Neural progenitor cell (in vitro differentiated cells): Measurements from ENCODE around the gene FOXN3. TPM values are rescaled to one million over a fixed set of nuclear protein-coding genes. Genes with fewer than 3 reads are reported as not detected.

ENCODE experiments used
- DNase-seq: peaks from one replicate; pipeline ENCODE4 v3.0.0-alpha.2; 2016; ENCODE audit warnings: low spot score
- H2AFZ ChIP-seq: fragments of 200-600 bp; sonication (generic); replicated peaks from 2 replicates; pipeline ENCODE4 v1.6.1; 2016; ENCODE audit warnings: antibody characterized with exemption
- H3F3A ChIP-seq: fragments of 200-600 bp; sonication (generic); 2 replicates; pipeline ENCODE4 v1.6.1; 2016; ENCODE audit warnings: antibody characterized with exemption, low read depth
- H3K27ac ChIP-seq: fragments of 200-600 bp; sonication (generic); 2 replicates; pipeline ENCODE4 v1.5.1; 2016; ENCODE audit warnings: mild to moderate bottlenecking
- H3K27me3 ChIP-seq: fragments of 200-600 bp; sonication (generic); 2 replicates; pipeline ENCODE4 v1.6.1; 2016; ENCODE audit warnings: mild to moderate bottlenecking, moderate library complexity
- H3K36me3 ChIP-seq: fragments of 200-600 bp; sonication (generic); 2 replicates; pipeline ENCODE4 v1.5.1; 2016
- H3K4me1 ChIP-seq: fragments of 200-600 bp; sonication (generic); 2 replicates; pipeline ENCODE4 v1.6.1; 2016; ENCODE audit warnings: mixed run types
- H3K4me2 ChIP-seq: fragments of 200-600 bp; sonication (generic); 2 replicates; pipeline ENCODE4 v1.6.1; 2016
- H3K4me3 ChIP-seq: fragments of 200-600 bp; sonication (generic); 2 replicates; pipeline ENCODE4 v1.5.1; 2016
- H3K79me2 ChIP-seq: fragments of 200-600 bp; sonication (generic); 2 replicates; pipeline ENCODE4 v1.6.1; 2016; ENCODE audit warnings: low read depth
- H3K9ac ChIP-seq: fragments of 200-600 bp; sonication (generic); 2 replicates; pipeline ENCODE4 v1.6.1; 2016
- H3K9me3 ChIP-seq: fragments of 200-600 bp; sonication (generic); 2 replicates; pipeline ENCODE4 v1.5.1; 2016; ENCODE audit warnings: low read depth
- H4K20me1 ChIP-seq: fragments of 200-600 bp; sonication (generic); 2 replicates; pipeline ENCODE4 v1.6.1; 2016; ENCODE audit warnings: low read depth
- H3K27ac Mint-ChIP-seq: 3 replicates; pipeline ENCODE4 v1.8.0; 2021; ENCODE audit warnings: mixed read lengths
- H3K27me3 Mint-ChIP-seq: 2 replicates; pipeline ENCODE4 v1.8.0; 2022; ENCODE audit warnings: low read depth, mild to moderate bottlenecking, inconsistent platforms, moderate library complexity, mixed read lengths; ENCODE audit not compliant: insufficient read depth
- H3K36me3 Mint-ChIP-seq: 3 replicates; pipeline ENCODE4 v1.8.0; 2021; ENCODE audit warnings: mixed read lengths
- H3K4me1 Mint-ChIP-seq: 3 replicates; pipeline ENCODE4 v1.8.0; 2021; ENCODE audit warnings: mixed read lengths
- H3K4me3 Mint-ChIP-seq: 3 replicates; pipeline ENCODE4 v1.8.0; 2021; ENCODE audit warnings: mild to moderate bottlenecking, moderate library complexity, mixed read lengths
- H3K9me3 Mint-ChIP-seq: 3 replicates; pipeline ENCODE4 v1.8.0; 2020; ENCODE audit warnings: mixed read lengths
- EZH2 ChIP-seq: fragments of 200-600 bp; sonication (generic); IDR thresholded peaks from 2 replicates; pipeline ENCODE4 v1.6.1; 2017; ENCODE audit warnings: antibody characterized with exemption, mild to moderate bottlenecking, moderate library complexity
- EZH2phosphoT487 ChIP-seq: fragments of 200-600 bp; sonication (generic); IDR thresholded peaks from 2 replicates; pipeline ENCODE4 v1.6.1; 2017; ENCODE audit warnings: antibody characterized with exemption
- total RNA-seq: library from RNA; depleted of rRNA; stranded (reverse); fragments of >200 nt; gene quantifications from 2 replicates; pipeline ENCODE4 v1.2.3, GENCODE V29; 2015; ENCODE audit warnings: low replicate concordance
- TF ChIP-seq, protein P1 (sequence below): fragments of 200-600 bp; sonication (generic); IDR thresholded peaks from 2 replicates; pipeline ENCODE4 v1.5.1; 2017; ENCODE audit warnings: antibody characterized with exemption, mild to moderate bottlenecking

Gene FOXN3
- total RNA-seq, 1 donor from 2014 or later = 39.5 TPM

GRCh38 chr14:89352976-89353765 lies 63.9 kb downstream of the FOXN3 start:
- Histone ChIP-seq H4K20me1 (peaks cover 8% of the 10 kb centered on the region), H3K79me2 (peaks cover 63% of the 10 kb centered on the region), H3K36me3 (no peaks in the 10 kb centered on the region), H3K9ac (no peak overlapping the region), H3K27ac (peak overlapping the region; percentile 92), H3K9me3 (no peaks in the 10 kb centered on the region), H3K4me2 (peak overlapping the region; percentile 50), H3F3A (peaks cover 42% of the 10 kb centered on the region), H3K27me3 (no peaks in the 10 kb centered on the region), H3K4me1 (peaks cover 45% of the 10 kb centered on the region), H2AFZ (no peak overlapping the region), H3K4me3 (no peak overlapping the region)
- peak overlapping the region; percentile 81 for H3K27ac Mint-ChIP-seq
- TF ChIP-seq EZH2 = no peak
- no peak for TF ChIP-seq EZH2phosphoT487
- TF ChIP-seq, protein P1, sequence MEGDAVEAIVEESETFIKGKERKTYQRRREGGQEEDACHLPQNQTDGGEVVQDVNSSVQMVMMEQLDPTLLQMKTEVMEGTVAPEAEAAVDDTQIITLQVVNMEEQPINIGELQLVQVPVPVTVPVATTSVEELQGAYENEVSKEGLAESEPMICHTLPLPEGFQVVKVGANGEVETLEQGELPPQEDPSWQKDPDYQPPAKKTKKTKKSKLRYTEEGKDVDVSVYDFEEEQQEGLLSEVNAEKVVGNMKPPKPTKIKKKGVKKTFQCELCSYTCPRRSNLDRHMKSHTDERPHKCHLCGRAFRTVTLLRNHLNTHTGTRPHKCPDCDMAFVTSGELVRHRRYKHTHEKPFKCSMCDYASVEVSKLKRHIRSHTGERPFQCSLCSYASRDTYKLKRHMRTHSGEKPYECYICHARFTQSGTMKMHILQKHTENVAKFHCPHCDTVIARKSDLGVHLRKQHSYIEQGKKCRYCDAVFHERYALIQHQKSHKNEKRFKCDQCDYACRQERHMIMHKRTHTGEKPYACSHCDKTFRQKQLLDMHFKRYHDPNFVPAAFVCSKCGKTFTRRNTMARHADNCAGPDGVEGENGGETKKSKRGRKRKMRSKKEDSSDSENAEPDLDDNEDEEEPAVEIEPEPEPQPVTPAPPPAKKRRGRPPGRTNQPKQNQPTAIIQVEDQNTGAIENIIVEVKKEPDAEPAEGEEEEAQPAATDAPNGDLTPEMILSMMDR = no peak
- peaks cover 2% of the 10 kb centered on the region for H3K27me3 Mint-ChIP-seq
- peaks cover 48% of the 10 kb centered on the region for H3K4me1 Mint-ChIP-seq
- peaks cover 15% of the 10 kb centered on the region for H3K36me3 Mint-ChIP-seq
- no peak overlapping the region for H3K4me3 Mint-ChIP-seq
- H3K9me3 Mint-ChIP-seq = peaks cover 1% of the 10 kb centered on the region
- DNase-seq = no peak

- Histone ChIP-seq H3F3A (peaks cover 42% of the 10 kb centered on the region), H2AFZ (peak overlapping the region; percentile 37), H3K4me2 (peak overlapping the region; percentile 50), H3K27ac (peak overlapping the region; percentile 92), H3K27me3 (no peaks in the 10 kb centered on the region), H3K79me2 (peaks cover 60% of the 10 kb centered on the region), H3K4me1 (peaks cover 45% of the 10 kb centered on the region), H3K36me3 (no peaks in the 10 kb centered on the region), H3K4me3 (peak overlapping the region; percentile 5), H3K9ac (no peak overlapping the region), H4K20me1 (peaks cover 8% of the 10 kb centered on the region), H3K9me3 (no peaks in the 10 kb centered on the region)
- peaks cover 51% of the 10 kb centered on the region for H3K4me1 Mint-ChIP-seq
- TF ChIP-seq EZH2 (no peak), EZH2phosphoT487 (no peak)
- TF ChIP-seq, protein P1 = no peak
- peak; percentile 22 for DNase-seq
- peak overlapping the region; percentile 34 for H3K4me3 Mint-ChIP-seq
- H3K27me3 Mint-ChIP-seq = peaks cover 4% of the 10 kb centered on the region
- peaks cover 8% of the 10 kb centered on the region for H3K9me3 Mint-ChIP-seq
- peak overlapping the region; percentile 96 for H3K27ac Mint-ChIP-seq
- peaks cover 26% of the 10 kb centered on the region for H3K36me3 Mint-ChIP-seq
Measured at GRCh38 chr14:89351516-89352404, 65.3 kb downstream of the FOXN3 start.

- peak overlapping the region; percentile 96 for H3K27ac Mint-ChIP-seq
- H3K79me2 ChIP-seq = peaks cover 58% of the 10 kb centered on the region
- H3K36me3 Mint-ChIP-seq = peaks cover 32% of the 10 kb centered on the region
- no peaks in the 10 kb centered on the region for H3K27me3 ChIP-seq
- peak overlapping the region; percentile 5 for H3K4me3 ChIP-seq
- H4K20me1 ChIP-seq = peaks cover 8% of the 10 kb centered on the region
- peaks cover 14% of the 10 kb centered on the region for H3K9me3 Mint-ChIP-seq
- peak overlapping the region; percentile 92 for H3K27ac ChIP-seq
- no peak overlapping the region for H3K4me3 Mint-ChIP-seq
- peaks cover 45% of the 10 kb centered on the region for H3K4me1 ChIP-seq
- H3F3A ChIP-seq = peaks cover 42% of the 10 kb centered on the region
- peaks cover 51% of the 10 kb centered on the region for H3K4me1 Mint-ChIP-seq
- H3K9ac ChIP-seq = no peak overlapping the region
- H3K27me3 Mint-ChIP-seq = peaks cover 4% of the 10 kb centered on the region
- no peaks in the 10 kb centered on the region for H3K9me3 ChIP-seq
- peak overlapping the region; percentile 50 for H3K4me2 ChIP-seq
- no peaks in the 10 kb centered on the region for H3K36me3 ChIP-seq
- H2AFZ ChIP-seq = peak overlapping the region; percentile 37
- TF ChIP-seq EZH2 (no peak), EZH2phosphoT487 (no peak)
- TF ChIP-seq, protein P1 = no peak
- no peak for DNase-seq
Measured at GRCh38 chr14:89351221-89351515, 65.9 kb downstream of the FOXN3 start.
